ENCODE results near the gene SAYSD1. TPM values are rescaled to one million over a fixed set of nuclear protein-coding genes. Genes with fewer than 3 reads are reported as not detected.
A peak's percentile ranks its signal among the peaks of the same experiment; 100 is the strongest.

Gene SAYSD1
- total and polyA plus RNA-seq, 2 of the 8 experiments (the other 6 are each of a cell fraction or from before 2014, with no cell fraction given): 6.7 to 7.9 TPM

- POLR2A ChIA-PET (ENCODE audit: partially characterized antibody): interaction anchor here (0.6 kb wide), 1 partner anchor 239 kb away, joined by 3 read pairs; no protein-coding TSS in a partner anchor
- H3K36me3 ChIP-seq (ENCODE audit: control insufficient read depth in 2 of 4, insufficient read depth in 4 of 4, low read length in 3 of 4): no peaks in the 10 kb centered on the region
These were observed 34.6 kb downstream of the SAYSD1 start for GRCh38 chr6:39080246-39080875.

More at GRCh38 chr6:39080246-39080875, 34.6 kb downstream of the SAYSD1 start:
- Histone ChIP-seq H3K56ac (replicated peaks; ENCODE audit: insufficient read length, low read depth, low read length) (no peak overlapping the region), H3K4me2 (ENCODE audit: insufficient read depth in 1 of 2, low read depth in 2 of 2, low read length in 2 of 2) (no peak overlapping the region), H4K8ac (ENCODE audit: extremely low read depth, insufficient read depth, low read length) (no peak overlapping the region), H4K20me1 (replicated peaks in 1 of 2; ENCODE audit: control insufficient read depth in 1 of 2, insufficient read depth in 2 of 2, low read length in 2 of 2) (no peaks in the 10 kb centered on the region), H3K4me1 (replicated peaks in 1 of 4; ENCODE audit: control insufficient read depth in 3 of 4, insufficient read depth in 4 of 4, low read length in 3 of 4) (peaks cover 0 to 14% (median 4%) of the 10 kb centered on the region in 4 experiments; a peak in 4 of 7 replicates), H3K27me3 (replicated peaks in 1 of 4; ENCODE audit: control insufficient read depth in 3 of 4, extremely low read depth in 1 of 4, insufficient read depth in 3 of 4, low read length in 3 of 4) (no peaks in the 10 kb centered on the region), H3K4ac (replicated peaks; ENCODE audit: insufficient read length, low read depth, low read length) (no peak overlapping the region), H3K23me2 (ENCODE audit: low read depth, low read length) (no peaks in the 10 kb centered on the region), H4K91ac (replicated peaks; ENCODE audit: insufficient read length, low read length) (no peak overlapping the region), H4K5ac (ENCODE audit: insufficient read length, low read depth, low read length) (no peak overlapping the region), H3K14ac (ENCODE audit: insufficient read length) (no peak overlapping the region), H3K79me2 (ENCODE audit: control insufficient read depth in 1 of 2, insufficient read depth in 2 of 2, low read length in 2 of 2) (no peaks in the 10 kb centered on the region), H2BK120ac (replicated peaks; ENCODE audit: low read depth, low read length) (no peak overlapping the region), H3K79me1 (ENCODE audit: low read depth, low read length) (no peaks in the 10 kb centered on the region), H2BK5ac (ENCODE audit: low read depth, low read length) (no peak overlapping the region), H3K23ac (ENCODE audit: insufficient read length) (no peak overlapping the region), H3K4me3 (ENCODE audit: extremely low read depth in 1 of 4, insufficient read depth in 2 of 4, low read depth in 3 of 4, low read length in 4 of 4) (no peak overlapping the region), H2AFZ (ENCODE audit: low read length) (no peak overlapping the region), H3K18ac (ENCODE audit: extremely low read depth, low read length) (no peak overlapping the region), H3K9me3 (ENCODE audit: insufficient read depth in 2 of 2, low read depth in 1 of 2, low read length in 1 of 2) (no peaks in the 10 kb centered on the region), H2BK15ac (ENCODE audit: low read length) (no peak overlapping the region), H2AK5ac (ENCODE audit: low read depth, low read length) (peak overlapping the region; percentile 53; the same call in 1 of the 2 replicates), H3K27ac (ENCODE audit: low read depth, low read length) (no peak overlapping the region), H2BK12ac (ENCODE audit: low read depth, low read length) (no peak overlapping the region), H2BK20ac (ENCODE audit: low read length) (no peak overlapping the region), H3K9ac (replicated peaks in 1 of 4; ENCODE audit: extremely low read depth in 1 of 4, low read depth in 3 of 4, low read length in 3 of 4) (no peak overlapping the region)
- DNase-seq (ENCODE audit: low read depth in 1 of 2, low spot score in 2 of 2) (no peak), FAIRE-seq (no peak)
- CTCF ChIA-PET (ENCODE audit: partially characterized antibody): interaction anchor here (1.0 to 2.2 kb wide), 5 partner anchors 19 to 234 kb away, joined by 3 to 7 read pairs (median 4); partner anchors contain the start of gene KCNK17
- TF ChIP-seq HDAC2 (IDR thresholded peaks at IDR 0.05; ENCODE audit: borderline replicate concordance in 1 of 2, low read depth in 2 of 2, low read length in 2 of 2): no peak
- TF ChIP-seq YY1 (IDR thresholded peaks at IDR 0.05; ENCODE audit: low read depth, low read length): no peak
- TF ChIP-seq E2F6 (IDR thresholded peaks at IDR 0.05): no peak
- TF ChIP-seq KDM4A (IDR thresholded peaks at IDR 0.05; ENCODE audit: low read depth, low read length, severe bottlenecking): no peak
- TF ChIP-seq CEBPB (IDR thresholded peaks at IDR 0.05; ENCODE audit: low read depth, low read length): no peak
- WGBS, 2 experiments (ENCODE audit: extremely low coverage in 1 of 2, insufficient coverage in 1 of 2, insufficient read length in 1 of 2, insufficient replicate concordance in 2 of 2, low coverage in 1 of 2, low lambda C conversion rate in 2 of 2, missing lambda C conversion rate in 1 of 2): 92% methylated on average over 5 of the region's 5 CpGs; no CpG with 5 or more reads in 1 of the 2 experiments

Data from H1 (cell line).